GM21390 (cell line): ENCODE results near the gene CD1E.
A peak's percentile ranks its signal among the peaks of the same experiment; 100 is the strongest.
"Not testable (repeated sequence)": the region's sequence is repeated elsewhere in the genome, so short reads cannot be mapped to it uniquely, and the experiment has no call there.

ENCODE experiments used
- ATAC-seq: cut with Tn5 transposase; IDR thresholded peaks from one replicate; pipeline ENCODE4 v1.9.1; 2021; ENCODE audit not compliant: unreplicated experiment

The CD1E gene

DNA sequence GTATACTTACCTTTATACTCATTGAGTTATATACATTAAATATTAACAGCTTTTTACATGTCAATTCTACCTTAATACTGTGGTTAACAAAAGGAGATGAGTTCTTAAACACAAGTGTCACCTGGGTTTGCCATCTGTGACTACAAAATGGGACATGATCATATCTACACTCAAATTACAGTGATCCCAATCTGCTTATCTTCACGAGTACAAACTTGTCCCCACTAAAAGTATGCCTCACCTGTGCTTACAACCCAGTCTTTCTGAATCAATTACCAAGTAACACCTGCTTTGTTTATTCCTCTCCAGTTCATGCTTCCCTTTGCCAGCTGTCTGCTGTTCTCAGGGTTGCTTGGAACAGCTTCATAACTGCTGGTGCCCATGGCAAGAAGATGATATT is 8.8 kb downstream of the CD1E start:
- no peak for ATAC-seq

DNA sequence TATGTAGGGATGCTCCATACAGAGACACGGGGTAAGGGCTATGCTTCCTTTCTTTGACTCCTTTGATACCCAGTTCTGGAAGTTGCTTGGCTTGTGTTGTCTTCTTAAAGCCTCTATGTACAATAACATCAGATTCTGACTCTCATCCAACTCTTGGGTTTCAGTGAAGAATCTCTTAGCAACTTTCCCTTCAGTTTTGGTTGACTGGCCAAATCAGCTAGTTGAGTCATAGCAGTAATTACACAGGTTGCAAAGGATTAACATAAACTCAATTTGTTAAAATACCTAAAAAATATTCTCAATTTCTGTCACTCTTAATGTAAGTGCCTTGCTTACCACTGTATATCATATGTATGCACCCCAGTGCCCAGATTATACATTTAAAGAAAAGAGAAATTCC is 9.2 kb downstream of the CD1E start:
- no peak for ATAC-seq

- ATAC-seq: no peak
These were observed 13.1 kb downstream of the CD1E start for GRCh38 chr1:158366783-158367182.

- peak; percentile 98 for ATAC-seq
These were observed 17.7 kb downstream of the CD1E start for GRCh38 chr1:158371188-158371953.

- ATAC-seq: not testable (repeated sequence)
These were observed 20.4 kb downstream of the CD1E start for GRCh38 chr1:158374101-158374500.

DNA sequence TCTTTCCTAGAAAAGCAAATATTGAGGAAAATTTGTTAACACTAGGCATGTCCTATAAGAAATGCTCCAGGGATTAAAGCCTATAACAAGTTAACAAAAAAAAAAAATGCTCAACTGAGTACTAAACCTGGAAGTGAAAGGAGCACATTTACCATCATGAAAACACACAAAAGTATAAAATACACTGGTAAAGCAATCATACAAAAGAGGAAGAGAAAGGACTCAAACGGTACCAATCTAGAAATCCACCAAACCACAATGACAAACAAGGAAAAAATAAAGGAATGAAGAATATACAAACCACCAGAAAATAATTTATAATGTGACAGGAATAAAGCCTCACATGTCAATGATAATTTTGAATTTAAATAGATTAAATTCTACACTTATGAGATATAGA is 21.2 kb downstream of the CD1E start:
- ATAC-seq: no peak

- no peak for ATAC-seq
These were observed 36.6 kb downstream of the CD1E start for GRCh38 chr1:158390331-158390730.

GRCh38 chr1:158391099-158391498 is 37.4 kb downstream of the CD1E start:
- ATAC-seq: no peak

- ATAC-seq: no peak
These were observed 39.8 kb downstream of the CD1E start for GRCh38 chr1:158393476-158393875.

DNA sequence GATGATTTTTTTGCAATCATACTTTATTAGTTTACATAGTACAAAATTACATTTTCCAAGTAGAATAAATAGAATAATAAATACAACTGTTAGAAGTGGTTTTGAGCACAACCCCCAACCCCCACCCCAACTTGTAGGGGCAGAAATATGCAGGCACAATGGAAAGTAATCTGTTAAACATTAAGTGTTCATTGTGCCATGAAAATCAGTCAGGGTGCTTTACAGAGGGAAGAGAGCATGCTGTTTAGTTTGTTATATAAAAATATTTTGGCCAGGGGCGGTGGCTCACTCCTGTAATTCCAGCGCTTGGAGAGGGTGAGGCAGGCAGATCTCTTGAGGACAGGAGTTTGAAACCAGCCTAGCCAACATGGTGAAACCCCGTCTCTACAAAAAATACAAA is 43.0 kb downstream of the CD1E start:
- no peak for ATAC-seq

- no peak for ATAC-seq
These were observed 45.3 kb downstream of the CD1E start, which contains the start of gene OR10T2 for GRCh38 chr1:158398818-158399514. Gene OR10T2 (minus strand): TSS chr1:158399466. CDS start chr1:158399466, 0 bp downstream.

- ATAC-seq: no peak
These were observed 47.2 kb downstream of the CD1E start for GRCh38 chr1:158400871-158401270.

- no peak for ATAC-seq
These were observed 53.4 kb downstream of the CD1E start for GRCh38 chr1:158407092-158407491.
